Measurements from ENCODE around the gene ZMAT2. TPM values are rescaled to one million over a fixed set of nuclear protein-coding genes. Genes with fewer than 3 reads are reported as not detected.
A peak's percentile ranks its signal among the peaks of the same experiment; 100 is the strongest.

The ZMAT2 gene
- total RNA-seq, 1 donor from 2014 or later, result 51.0 TPM

DNA sequence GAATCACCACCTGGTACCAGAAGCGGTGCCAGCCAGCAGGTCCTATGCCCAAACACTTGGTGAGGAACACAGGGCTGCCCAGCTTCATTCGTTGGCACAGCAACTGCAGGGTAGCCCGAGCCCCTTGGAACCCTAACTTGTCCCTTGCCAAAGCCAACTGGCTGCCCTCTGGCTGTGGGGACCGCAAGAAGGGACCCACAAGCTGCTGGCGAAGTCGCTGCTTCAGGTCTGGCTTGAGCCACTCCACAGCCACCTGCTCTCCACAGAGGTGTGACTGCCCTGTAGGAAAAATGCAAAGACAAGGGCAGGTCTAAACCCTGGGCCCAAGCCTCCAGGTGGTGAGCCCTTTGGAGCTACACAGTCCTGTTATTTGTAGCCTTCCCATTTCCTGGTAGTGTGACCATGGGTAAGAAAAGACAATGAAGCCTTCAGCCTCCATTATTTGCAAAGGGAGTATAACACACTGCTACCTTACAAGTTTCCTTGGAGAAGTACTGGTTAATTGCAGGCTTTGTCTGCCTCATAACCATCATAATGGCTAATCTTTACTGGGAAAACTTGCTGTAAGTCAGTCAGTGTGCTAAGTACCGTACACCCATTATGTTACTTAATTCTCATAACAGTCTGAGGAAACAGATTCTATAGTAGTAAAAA, 28.6 kb upstream of the ZMAT2 start:
- no peaks in the 10 kb centered on the region for H3K9me3 Mint-ChIP-seq (ENCODE audit: unreplicated experiment)
- no peak for TF ChIP-seq CTCF (IDR thresholded peaks at IDR 0.05; ENCODE audit: unreplicated experiment)
- peak overlapping the region; percentile 38 for H3K4me3 Mint-ChIP-seq (ENCODE audit: unreplicated experiment)
- H3K27ac Mint-ChIP-seq (ENCODE audit: unreplicated experiment), result no peak overlapping the region
- DNase-seq (ENCODE audit: low spot score), result no peak
- peaks cover 18% of the 10 kb centered on the region for H3K27me3 Mint-ChIP-seq (ENCODE audit: unreplicated experiment)
- peaks cover 12% of the 10 kb centered on the region for H3K4me1 Mint-ChIP-seq (ENCODE audit: unreplicated experiment)
- H3K36me3 Mint-ChIP-seq (ENCODE audit: low read depth, unreplicated experiment), result peaks cover 48% of the 10 kb centered on the region

DNA sequence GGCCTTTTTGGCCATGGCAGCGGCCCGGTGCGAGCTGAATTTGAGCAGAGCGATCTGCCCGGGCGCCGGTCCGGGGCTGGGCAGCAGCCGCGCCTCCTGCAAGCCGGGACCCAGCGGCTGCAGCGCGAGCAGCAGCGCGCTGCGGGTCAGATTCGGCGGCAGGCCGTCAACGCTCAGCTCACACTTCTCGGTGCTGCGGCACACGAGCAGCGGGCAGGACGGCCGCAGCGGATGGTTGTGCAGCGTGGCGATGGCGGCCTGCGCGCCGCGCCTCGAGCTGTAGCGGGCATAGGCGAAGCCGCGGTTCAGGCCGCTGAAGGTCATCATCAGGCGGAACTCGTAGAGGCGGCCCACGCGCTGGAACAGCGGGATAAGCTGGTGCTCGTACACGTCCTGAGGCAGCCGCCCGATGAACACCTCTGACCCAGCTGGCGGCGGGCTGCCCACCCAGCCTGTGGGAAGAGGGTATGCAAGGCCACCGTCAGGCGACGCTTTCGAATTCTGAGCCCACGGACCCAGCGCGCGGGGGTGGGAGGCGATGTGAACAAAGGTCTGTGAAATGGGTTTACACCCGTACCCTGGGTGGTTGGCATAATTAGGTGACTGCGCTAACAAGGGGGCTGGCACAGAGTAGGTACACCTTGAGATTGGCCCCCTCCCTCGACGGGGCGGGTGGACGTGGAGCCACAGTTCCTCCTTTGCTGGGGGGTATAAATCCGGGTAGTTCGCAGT, 27.6 kb upstream of the ZMAT2 start:
- peak; percentile 40 for DNase-seq (ENCODE audit: low spot score)
- peaks cover 47% of the 10 kb centered on the region for H3K36me3 Mint-ChIP-seq (ENCODE audit: low read depth, unreplicated experiment)
- no peaks in the 10 kb centered on the region for H3K9me3 Mint-ChIP-seq (ENCODE audit: unreplicated experiment)
- H3K27ac Mint-ChIP-seq (ENCODE audit: unreplicated experiment), result no peak overlapping the region
- TF ChIP-seq CTCF (IDR thresholded peaks at IDR 0.05; ENCODE audit: unreplicated experiment), result no peak
- no peak overlapping the region for H3K4me3 Mint-ChIP-seq (ENCODE audit: unreplicated experiment)
- H3K27me3 Mint-ChIP-seq (ENCODE audit: unreplicated experiment), result peaks cover 16% of the 10 kb centered on the region
- peaks cover 7% of the 10 kb centered on the region for H3K4me1 Mint-ChIP-seq (ENCODE audit: unreplicated experiment)

DNA sequence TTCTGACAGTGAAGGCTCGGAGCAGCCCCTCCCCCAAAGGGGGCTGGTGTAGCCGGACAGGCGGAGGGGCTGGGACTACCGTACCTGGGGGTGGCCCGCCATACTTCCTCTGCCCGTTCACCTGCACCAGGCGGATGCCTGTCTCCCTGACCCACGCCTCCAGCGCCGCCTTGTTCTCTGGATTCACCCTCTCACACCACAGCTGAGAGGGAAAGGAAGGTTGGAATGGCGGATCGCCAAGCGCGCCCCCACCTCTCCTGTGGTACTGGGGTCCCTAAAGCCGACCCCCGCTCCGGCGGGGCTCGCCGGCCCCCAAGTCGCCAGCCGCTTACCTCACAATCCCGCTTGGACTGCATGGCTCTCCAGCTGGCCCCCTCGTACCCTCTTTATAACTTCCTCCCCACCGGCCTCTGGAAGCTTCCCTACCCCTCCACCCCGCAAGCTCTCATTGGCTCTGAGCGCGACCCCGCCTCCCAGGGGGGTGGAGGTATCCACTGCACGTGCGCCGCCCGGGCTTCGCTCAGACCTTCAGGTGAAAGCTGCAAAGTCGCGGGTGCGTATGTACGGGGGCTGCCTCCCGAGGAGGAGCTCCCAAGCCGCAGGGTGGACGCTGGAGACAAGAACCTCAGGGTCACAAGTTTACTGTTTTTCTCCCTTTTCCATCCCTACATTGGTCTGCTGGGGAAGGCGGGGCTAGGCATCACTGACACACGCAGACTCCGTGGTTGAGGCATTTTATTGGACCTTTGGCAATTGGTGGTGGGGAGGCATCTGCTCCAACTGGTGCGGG, 26.9 kb upstream of the ZMAT2 start, which contains the start of gene DND1:
DND1 (minus strand) TSS at position 390 of the 790 bp plus-strand sequence; CDS start at position 356, 34 bp downstream.
- Mint-ChIP-seq H3K4me1 (ENCODE audit: unreplicated experiment) (peaks cover 5% of the 10 kb centered on the region), H3K27me3 (ENCODE audit: unreplicated experiment) (peaks cover 16% of the 10 kb centered on the region), H3K9me3 (ENCODE audit: unreplicated experiment) (no peaks in the 10 kb centered on the region), H3K27ac (ENCODE audit: unreplicated experiment) (no peak within 1 kb of the TSS), H3K36me3 (ENCODE audit: low read depth, unreplicated experiment) (peaks cover 45% of the 10 kb centered on the region), H3K4me3 (ENCODE audit: unreplicated experiment) (no peak within 1 kb of the TSS)
- DNase-seq (ENCODE audit: low spot score), result no peak
- no peak for TF ChIP-seq CTCF (IDR thresholded peaks at IDR 0.05; ENCODE audit: unreplicated experiment)

DNA sequence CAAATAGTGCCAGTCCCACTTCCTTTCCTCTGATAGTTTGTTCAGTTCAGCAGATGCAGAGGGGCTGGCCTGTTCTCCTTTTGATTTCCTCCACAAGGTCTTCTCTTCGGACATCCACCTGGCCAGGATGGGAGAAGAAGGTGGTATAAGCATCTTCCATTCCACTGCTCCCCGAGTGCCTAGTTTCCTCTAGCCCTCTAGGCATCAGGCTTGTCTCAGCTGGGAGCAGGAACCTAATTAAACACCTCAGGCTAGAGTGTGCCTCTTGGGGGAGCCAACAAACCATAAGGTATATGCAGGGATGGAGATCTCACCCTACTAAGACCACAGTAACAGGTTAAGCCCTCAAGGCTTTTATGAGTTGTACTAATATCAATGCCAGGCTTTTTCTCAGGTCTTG, 26.0 kb upstream of the ZMAT2 start:
- Mint-ChIP-seq H3K27ac (ENCODE audit: unreplicated experiment) (no peak overlapping the region), H3K4me1 (ENCODE audit: unreplicated experiment) (peaks cover 5% of the 10 kb centered on the region), H3K4me3 (ENCODE audit: unreplicated experiment) (no peak overlapping the region), H3K27me3 (ENCODE audit: unreplicated experiment) (peaks cover 16% of the 10 kb centered on the region), H3K9me3 (ENCODE audit: unreplicated experiment) (no peaks in the 10 kb centered on the region), H3K36me3 (ENCODE audit: low read depth, unreplicated experiment) (peaks cover 40% of the 10 kb centered on the region)
- no peak for DNase-seq (ENCODE audit: low spot score)
- no peak for TF ChIP-seq CTCF (IDR thresholded peaks at IDR 0.05; ENCODE audit: unreplicated experiment)
